Panc1 (cell line): ENCODE results near the gene ZNF580. TPM values are rescaled to one million over a fixed set of nuclear protein-coding genes. Genes with fewer than 3 reads are reported as not detected.

Source experiments
- ATAC-seq: fragments of 200-7000 bp; cut with Tn5 transposase; 2 replicates; pipeline ENCODE4 v1.9.1; 2020; ENCODE audit warnings: mild to moderate bottlenecking, moderate library complexity
- BruUV-seq: library from RNA; stranded (reverse); fragments of 400-500 nt; replicated peaks from 2 replicates; lab custom pipeline; 2021; lab: Mats Ljungman, UMichigan
- CTCF ChIA-PET: fragments of 300-600 bp; sonication (Branson Sonifier 250); formaldehyde crosslinking; loops from one replicate; lab custom pipeline; 2022; ENCODE audit warnings: antibody characterized with exemption; lab: Charles Lee
- POLR2A ChIA-PET: fragments of 300-600 bp; sonication (Branson Sonifier 250); formaldehyde crosslinking; loops from one replicate; lab custom pipeline; 2022; ENCODE audit warnings: antibody characterized with exemption; lab: Charles Lee
- DNase-seq: peaks from one replicate; pipeline ENCODE4 v3.0.0-alpha.2; 2010; ENCODE audit warnings: low read depth, low spot score
- H3K27ac ChIP-seq: 2 replicates; pipeline ENCODE4 v1.5.1; 2011; ENCODE audit warnings: mild to moderate bottlenecking, low read length, inconsistent platforms
- H3K27me3 ChIP-seq: fragments of 200-500 bp; sonication (Bioruptor generic); 2 replicates; pipeline ENCODE4 v1.6.0; 2014; ENCODE audit warnings: low read length, inconsistent platforms; ENCODE audit not compliant: control insufficient read depth, insufficient read depth
- H3K36me3 ChIP-seq: fragments of 200-500 bp; sonication (Bioruptor generic); 2 replicates; pipeline ENCODE4 v1.5.1; 2014; ENCODE audit warnings: inconsistent platforms, mild to moderate bottlenecking, low read length, moderate library complexity; ENCODE audit not compliant: control insufficient read depth, insufficient read depth
- H3K4me1 ChIP-seq: 2 replicates; pipeline ENCODE4 v1.5.1; 2011; ENCODE audit warnings: inconsistent platforms, mild to moderate bottlenecking, low read length, moderate library complexity; ENCODE audit not compliant: control insufficient read depth, insufficient read depth
- H3K4me3 ChIP-seq, 2 experiments: 2 replicates each; pipeline ENCODE4 v1.5.1; 2011 to 2012; ENCODE audit warnings: low read depth in 2 of 2, low read length in 2 of 2, mild to moderate bottlenecking in 2 of 2, inconsistent platforms in 1 of 2, moderate library complexity in 1 of 2
- H3K9me3 ChIP-seq: fragments of 200-500 bp; sonication (Bioruptor generic); 2 replicates; pipeline ENCODE4 v1.5.1; 2014; ENCODE audit warnings: low read depth, mild to moderate bottlenecking, inconsistent platforms, low read length, moderate library complexity; ENCODE audit not compliant: control insufficient read depth, insufficient read depth
- POLR2AphosphoS5 ChIP-seq: IDR thresholded peaks from 2 replicates; pipeline ENCODE4 v1.6.1; 2012; ENCODE audit warnings: mild to moderate bottlenecking, low read depth, low read length, moderate library complexity
- SIN3A ChIP-seq: IDR thresholded peaks from 2 replicates; pipeline ENCODE4 v1.6.1; 2012; ENCODE audit warnings: low read depth, mild to moderate bottlenecking, low read length, moderate library complexity, borderline replicate concordance; ENCODE audit not compliant: insufficient read depth
- TCF7L2 ChIP-seq: IDR thresholded peaks from 2 replicates; pipeline ENCODE4 v1.6.1; 2011; ENCODE audit warnings: mild to moderate bottlenecking, low read depth, low read length, inconsistent platforms
- in situ Hi-C: cut with HindIII; loops from 2 replicates; pipeline ENCODE4 v1.10.0; 2016; ENCODE audit warnings: low sequenced_read_pairs, low pct_unique_long_range_greater_than_20kb
- intact Hi-C: fragments of 100-400 bp; cut with micrococcal nuclease; formaldehyde crosslinking; loops from one replicate; pipeline ENCODE4 v1.10.0; 2022; ENCODE audit not compliant: unreplicated experiment
- total RNA-seq: library from RNA; stranded (reverse); gene quantifications from one replicate; pipeline ENCODE4 v1.2.1, GENCODE V29; 2021; ENCODE audit not compliant: unreplicated experiment
- TF ChIP-seq, protein P1 (sequence below): fragments of 450-650 bp; IDR thresholded peaks from 2 replicates; pipeline ENCODE4 v1.5.1; 2017; ENCODE audit warnings: mild to moderate bottlenecking
- TF ChIP-seq, protein P2 (sequence below), 2 experiments: IDR thresholded peaks; 2 replicates each; pipeline ENCODE4 v1.6.1; 2011 to 2012; ENCODE audit warnings: low read depth in 2 of 2, control low read depth in 1 of 2, low read length in 1 of 2, mild to moderate bottlenecking in 1 of 2, moderate library complexity in 1 of 2; ENCODE audit not compliant: insufficient read depth in 1 of 2

ZNF580 gene
- total RNA-seq, 1 experiment from 2014 or later: 58.0 TPM

DNA sequence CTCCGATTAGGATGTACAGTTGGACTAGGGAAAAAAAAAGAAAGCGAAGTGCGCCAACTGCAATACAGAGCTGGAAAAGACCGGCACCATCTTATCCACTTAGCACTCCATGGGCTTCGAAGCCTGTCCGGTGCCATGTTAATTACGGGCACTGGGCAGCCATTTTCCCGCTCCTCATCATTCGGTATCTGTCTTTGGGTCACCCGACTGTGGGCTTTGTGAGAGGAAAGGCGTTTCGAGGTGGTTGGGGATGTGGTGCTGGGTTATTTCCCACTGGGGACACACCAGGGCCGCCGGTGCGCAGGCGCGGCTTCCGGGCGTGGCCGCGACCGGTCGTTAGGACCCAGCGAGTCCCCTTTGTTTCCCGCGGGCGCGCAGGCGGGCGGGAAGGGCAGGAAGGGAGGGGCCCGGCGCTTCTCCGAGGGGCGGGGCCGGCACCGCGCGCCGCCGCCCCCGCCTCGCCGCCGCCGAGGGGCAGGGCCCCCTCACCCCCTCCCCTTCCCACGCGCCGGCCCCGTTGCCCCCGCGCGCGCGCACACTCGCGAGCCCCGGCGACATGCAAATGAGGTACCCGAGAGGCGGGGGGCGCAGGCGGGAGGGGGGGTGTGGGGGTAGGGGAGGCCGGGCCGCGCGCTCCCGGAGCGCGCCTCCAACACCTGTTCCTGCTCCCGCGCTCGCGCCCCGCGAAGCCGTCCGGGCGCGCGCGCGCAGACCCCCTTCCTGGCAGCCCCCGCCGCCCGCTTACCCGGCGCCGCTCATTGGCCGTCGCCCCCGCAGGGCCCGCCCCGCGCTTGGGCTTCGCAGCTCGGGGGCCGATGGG is 40.8 kb upstream of the ZNF580 start, which contains the start of gene ZNF524:
ZNF524 (plus strand) TSS at position 447 of the 820 bp plus-strand sequence. CDS start 1,825 bp downstream, outside the sequence.
- no peaks in the 10 kb centered on the region; the same call in 1 of the 2 replicates for H3K36me3 ChIP-seq
- H3K4me1 ChIP-seq: peaks cover 14% of the 10 kb centered on the region
- in situ Hi-C loops: no loop called here
- intact Hi-C loops: no loop called here
- BruUV-seq: no TSS peak
- H3K27me3 ChIP-seq: no peaks in the 10 kb centered on the region
- ATAC-seq: peak; percentile 70
- ChIA-PET CTCF (no interaction called here), POLR2A (interaction anchor here (0.5 to 1.6 kb wide), 4 partner anchors 10 to 174 kb away, joined by 3 to 10 read pairs (median 4); partner anchors contain the start of gene ZNF579)
- TF ChIP-seq, protein P1, sequence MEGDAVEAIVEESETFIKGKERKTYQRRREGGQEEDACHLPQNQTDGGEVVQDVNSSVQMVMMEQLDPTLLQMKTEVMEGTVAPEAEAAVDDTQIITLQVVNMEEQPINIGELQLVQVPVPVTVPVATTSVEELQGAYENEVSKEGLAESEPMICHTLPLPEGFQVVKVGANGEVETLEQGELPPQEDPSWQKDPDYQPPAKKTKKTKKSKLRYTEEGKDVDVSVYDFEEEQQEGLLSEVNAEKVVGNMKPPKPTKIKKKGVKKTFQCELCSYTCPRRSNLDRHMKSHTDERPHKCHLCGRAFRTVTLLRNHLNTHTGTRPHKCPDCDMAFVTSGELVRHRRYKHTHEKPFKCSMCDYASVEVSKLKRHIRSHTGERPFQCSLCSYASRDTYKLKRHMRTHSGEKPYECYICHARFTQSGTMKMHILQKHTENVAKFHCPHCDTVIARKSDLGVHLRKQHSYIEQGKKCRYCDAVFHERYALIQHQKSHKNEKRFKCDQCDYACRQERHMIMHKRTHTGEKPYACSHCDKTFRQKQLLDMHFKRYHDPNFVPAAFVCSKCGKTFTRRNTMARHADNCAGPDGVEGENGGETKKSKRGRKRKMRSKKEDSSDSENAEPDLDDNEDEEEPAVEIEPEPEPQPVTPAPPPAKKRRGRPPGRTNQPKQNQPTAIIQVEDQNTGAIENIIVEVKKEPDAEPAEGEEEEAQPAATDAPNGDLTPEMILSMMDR: no peak
- TF ChIP-seq POLR2AphosphoS5 (peak; percentile 70), SIN3A (no peak; the same call in 1 of the 2 replicates)
- TF ChIP-seq, protein P2, sequence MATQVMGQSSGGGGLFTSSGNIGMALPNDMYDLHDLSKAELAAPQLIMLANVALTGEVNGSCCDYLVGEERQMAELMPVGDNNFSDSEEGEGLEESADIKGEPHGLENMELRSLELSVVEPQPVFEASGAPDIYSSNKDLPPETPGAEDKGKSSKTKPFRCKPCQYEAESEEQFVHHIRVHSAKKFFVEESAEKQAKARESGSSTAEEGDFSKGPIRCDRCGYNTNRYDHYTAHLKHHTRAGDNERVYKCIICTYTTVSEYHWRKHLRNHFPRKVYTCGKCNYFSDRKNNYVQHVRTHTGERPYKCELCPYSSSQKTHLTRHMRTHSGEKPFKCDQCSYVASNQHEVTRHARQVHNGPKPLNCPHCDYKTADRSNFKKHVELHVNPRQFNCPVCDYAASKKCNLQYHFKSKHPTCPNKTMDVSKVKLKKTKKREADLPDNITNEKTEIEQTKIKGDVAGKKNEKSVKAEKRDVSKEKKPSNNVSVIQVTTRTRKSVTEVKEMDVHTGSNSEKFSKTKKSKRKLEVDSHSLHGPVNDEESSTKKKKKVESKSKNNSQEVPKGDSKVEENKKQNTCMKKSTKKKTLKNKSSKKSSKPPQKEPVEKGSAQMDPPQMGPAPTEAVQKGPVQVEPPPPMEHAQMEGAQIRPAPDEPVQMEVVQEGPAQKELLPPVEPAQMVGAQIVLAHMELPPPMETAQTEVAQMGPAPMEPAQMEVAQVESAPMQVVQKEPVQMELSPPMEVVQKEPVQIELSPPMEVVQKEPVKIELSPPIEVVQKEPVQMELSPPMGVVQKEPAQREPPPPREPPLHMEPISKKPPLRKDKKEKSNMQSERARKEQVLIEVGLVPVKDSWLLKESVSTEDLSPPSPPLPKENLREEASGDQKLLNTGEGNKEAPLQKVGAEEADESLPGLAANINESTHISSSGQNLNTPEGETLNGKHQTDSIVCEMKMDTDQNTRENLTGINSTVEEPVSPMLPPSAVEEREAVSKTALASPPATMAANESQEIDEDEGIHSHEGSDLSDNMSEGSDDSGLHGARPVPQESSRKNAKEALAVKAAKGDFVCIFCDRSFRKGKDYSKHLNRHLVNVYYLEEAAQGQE (IDR thresholded peaks at IDR 0.05; ENCODE audit: insufficient read depth in 1 of 2, low read depth in 2 of 2, low read length in 1 of 2): no peak
- no peaks in the 10 kb centered on the region for H3K9me3 ChIP-seq
- peak within 1 kb of the TSS; percentile 79 to 85 for H3K4me3 ChIP-seq
- no peak for DNase-seq
- peak within 1 kb of the TSS; percentile 100 for H3K27ac ChIP-seq

DNA sequence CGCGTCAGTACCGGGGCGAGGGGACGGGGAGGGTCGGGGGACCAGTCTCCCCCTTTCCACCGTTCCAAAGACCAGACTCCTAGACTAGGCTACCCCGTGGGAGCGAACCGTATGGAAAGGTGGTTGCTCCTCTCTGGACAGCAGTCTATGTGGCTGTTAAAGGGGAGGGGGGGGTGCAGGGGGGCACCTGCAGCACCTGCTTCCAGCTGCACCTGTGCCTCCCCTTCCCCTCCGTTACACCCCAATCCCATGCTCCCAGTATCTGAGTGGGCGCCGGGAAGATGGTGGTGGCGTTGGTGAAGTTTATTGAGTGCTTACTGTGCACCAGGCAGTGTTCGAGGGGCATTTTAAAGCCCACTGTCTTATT is 40.2 kb upstream of the ZNF580 start:
- Histone ChIP-seq H3K4me3 (peak overlapping the region; percentile 64 to 79), H3K27me3 (no peaks in the 10 kb centered on the region), H3K4me1 (peaks cover 14% of the 10 kb centered on the region), H3K36me3 (no peaks in the 10 kb centered on the region; the same call in 1 of the 2 replicates), H3K27ac (peak overlapping the region; percentile 81), H3K9me3 (no peaks in the 10 kb centered on the region)
- in situ Hi-C loops (no loop called here), intact Hi-C loops (no loop called here)
- BruUV-seq: no TSS peak
- DNase-seq (no peak), ATAC-seq (no peak)
- ChIA-PET POLR2A (no interaction called here), CTCF (no interaction called here)
- no peak for TF ChIP-seq POLR2AphosphoS5
- TF ChIP-seq SIN3A: no peak
- no peak for TF ChIP-seq TCF7L2
- TF ChIP-seq, protein P2 (IDR thresholded peaks at IDR 0.05; ENCODE audit: insufficient read depth in 1 of 2, low read depth in 2 of 2, low read length in 1 of 2): no peak
- TF ChIP-seq, protein P1: no peak
